ENCODE measurements around the gene DEPP1. TPM values are rescaled to one million over a fixed set of nuclear protein-coding genes. Genes with fewer than 3 reads are reported as not detected.

The DEPP1 gene
- total and polyA plus RNA-seq, 2 of the 13 experiments (the other 11 are each of a cell fraction or from before 2014, with no cell fraction given), result 14.8 to 270 TPM

- TF ChIP-seq JARID2 (CRISPR knock-in tag; IDR thresholded peaks at IDR 0.05; ENCODE audit: insufficient replicate concordance) (no peak), SRF (IDR thresholded peaks at IDR 0.05; ENCODE audit: low read depth, low read length) (no peak), ZNF234 (CRISPR knock-in tag; conservative IDR thresholded peaks at IDR 0.05) (0 out of 2 replicates have a peak, but pooled peaks have one; percentile 13), GFI1 (CRISPR knock-in tag; IDR thresholded peaks at IDR 0.05; ENCODE audit: borderline replicate concordance) (no peak), HOXA5 (CRISPR knock-in tag; IDR thresholded peaks at IDR 0.05) (0 out of 2 replicates have a peak, but pooled peaks have one; percentile 58), MIXL1 (CRISPR knock-in tag; IDR thresholded peaks at IDR 0.05) (no peak), POGZ (CRISPR knock-in tag; IDR thresholded peaks at IDR 0.05) (no peak), ZKSCAN5 (CRISPR knock-in tag; IDR thresholded peaks at IDR 0.05) (no peak), THRA (CRISPR knock-in tag; IDR thresholded peaks at IDR 0.05; ENCODE audit: borderline replicate concordance) (no peak), NCOA1 (CRISPR knock-in tag; IDR thresholded peaks at IDR 0.05) (no peak), PRDM15 (CRISPR knock-in tag; IDR thresholded peaks at IDR 0.05) (0 out of 2 replicates have a peak, but pooled peaks have one; percentile 33), FOXJ3 (CRISPR knock-in tag; IDR thresholded peaks at IDR 0.05; ENCODE audit: borderline replicate concordance) (0 out of 2 replicates have a peak, but pooled peaks have one; percentile 24), SNRNP70 (IDR thresholded peaks at IDR 0.05; ENCODE audit: low read depth, low read length) (no peak), ZNF496 (CRISPR knock-in tag; IDR thresholded peaks at IDR 0.05; ENCODE audit: insufficient replicate concordance) (no peak), ZNF432 (CRISPR knock-in tag; IDR thresholded peaks at IDR 0.05; ENCODE audit: borderline replicate concordance) (no peak), ATF1 (CRISPR knock-in tag; IDR thresholded peaks at IDR 0.05) (no peak), ZNF263 (CRISPR knock-in tag; IDR thresholded peaks at IDR 0.05) (0 out of 2 replicates have a peak, but pooled peaks have one; percentile 15), ZFY (CRISPR knock-in tag; IDR thresholded peaks at IDR 0.05) (peak; percentile 11; the same call in 1 of the 2 replicates)
- TF ChIP-seq, protein P1, sequence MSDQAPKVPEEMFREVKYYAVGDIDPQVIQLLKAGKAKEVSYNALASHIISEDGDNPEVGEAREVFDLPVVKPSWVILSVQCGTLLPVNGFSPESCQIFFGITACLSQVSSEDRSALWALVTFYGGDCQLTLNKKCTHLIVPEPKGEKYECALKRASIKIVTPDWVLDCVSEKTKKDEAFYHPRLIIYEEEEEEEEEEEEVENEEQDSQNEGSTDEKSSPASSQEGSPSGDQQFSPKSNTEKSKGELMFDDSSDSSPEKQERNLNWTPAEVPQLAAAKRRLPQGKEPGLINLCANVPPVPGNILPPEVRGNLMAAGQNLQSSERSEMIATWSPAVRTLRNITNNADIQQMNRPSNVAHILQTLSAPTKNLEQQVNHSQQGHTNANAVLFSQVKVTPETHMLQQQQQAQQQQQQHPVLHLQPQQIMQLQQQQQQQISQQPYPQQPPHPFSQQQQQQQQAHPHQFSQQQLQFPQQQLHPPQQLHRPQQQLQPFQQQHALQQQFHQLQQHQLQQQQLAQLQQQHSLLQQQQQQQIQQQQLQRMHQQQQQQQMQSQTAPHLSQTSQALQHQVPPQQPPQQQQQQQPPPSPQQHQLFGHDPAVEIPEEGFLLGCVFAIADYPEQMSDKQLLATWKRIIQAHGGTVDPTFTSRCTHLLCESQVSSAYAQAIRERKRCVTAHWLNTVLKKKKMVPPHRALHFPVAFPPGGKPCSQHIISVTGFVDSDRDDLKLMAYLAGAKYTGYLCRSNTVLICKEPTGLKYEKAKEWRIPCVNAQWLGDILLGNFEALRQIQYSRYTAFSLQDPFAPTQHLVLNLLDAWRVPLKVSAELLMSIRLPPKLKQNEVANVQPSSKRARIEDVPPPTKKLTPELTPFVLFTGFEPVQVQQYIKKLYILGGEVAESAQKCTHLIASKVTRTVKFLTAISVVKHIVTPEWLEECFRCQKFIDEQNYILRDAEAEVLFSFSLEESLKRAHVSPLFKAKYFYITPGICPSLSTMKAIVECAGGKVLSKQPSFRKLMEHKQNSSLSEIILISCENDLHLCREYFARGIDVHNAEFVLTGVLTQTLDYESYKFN (CRISPR knock-in tag; conservative IDR thresholded peaks at IDR 0.05), result 0 out of 2 replicates have a peak, but pooled peaks have one; percentile 44
Measured at GRCh38 chr10:44960482-44961229, 18.0 kb downstream of the DEPP1 start (continued).
